ENCODE results near the gene DGKD. TPM values are rescaled to one million over a fixed set of nuclear protein-coding genes. Genes with fewer than 3 reads are reported as not detected.

The DGKD gene
- total RNA-seq, 1 experiment from 2014 or later: 52.0 TPM

- Histone ChIP-seq H3K9me2 (ENCODE audit: insufficient read depth) (no peaks in the 10 kb centered on the region), H3K4me3 (replicated peaks in 1 of 2; ENCODE audit: low read depth in 1 of 2, low read length in 2 of 2) (no peak overlapping the region), H4K20me1 (ENCODE audit: insufficient read depth) (no peaks in the 10 kb centered on the region; the same call in 1 of the 2 replicates), H3K4me1 (ENCODE audit: control insufficient read depth in 1 of 2, insufficient read depth in 2 of 2, low read length in 2 of 2) (peaks cover 9 to 20% of the 10 kb centered on the region in 2 experiments), H3K27ac (ENCODE audit: low read depth, low read length) (no peak overlapping the region), H3K4me2 (ENCODE audit: low read length) (no peak overlapping the region), H3K9me3 (ENCODE audit: control insufficient read depth in 1 of 2, insufficient read depth in 1 of 2, low read depth in 1 of 2, low read length in 2 of 2) (no peaks in the 10 kb centered on the region), H3K27me3 (ENCODE audit: insufficient read depth, low read length) (no peaks in the 10 kb centered on the region), H3K79me2 (ENCODE audit: insufficient read depth, low read length) (peaks cover 80% of the 10 kb centered on the region), H3K36me3 (ENCODE audit: control insufficient read depth in 1 of 2, insufficient read depth in 2 of 2, low read length in 2 of 2) (no peaks in the 10 kb centered on the region; a peak in 1 of 4 replicates), H3K9ac (ENCODE audit: low read length) (no peak overlapping the region), H2AFZ (ENCODE audit: low read depth, low read length, poor library complexity, severe bottlenecking) (no peak overlapping the region)
- BruUV-seq (replicated peaks): no TSS peak
- ChIA-PET RAD21 (ENCODE audit: low non-redundant PET in 1 of 2, low total read pairs in 2 of 2, uncharacterized antibody in 2 of 2, unreplicated experiment in 2 of 2) (no interaction called here), POLR2A (no interaction called here), CTCF (no interaction called here)
- intact Hi-C loops (cut with micrococcal nuclease): no loop called here
- ATAC-seq: no peak
- no peak for TF ChIP-seq FOSL1 (IDR thresholded peaks at IDR 0.05; ENCODE audit: low read depth)
- TF ChIP-seq, protein P1, sequence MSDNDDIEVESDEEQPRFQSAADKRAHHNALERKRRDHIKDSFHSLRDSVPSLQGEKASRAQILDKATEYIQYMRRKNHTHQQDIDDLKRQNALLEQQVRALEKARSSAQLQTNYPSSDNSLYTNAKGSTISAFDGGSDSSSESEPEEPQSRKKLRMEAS (IDR thresholded peaks at IDR 0.05): no peak
- no peak for TF ChIP-seq ZBTB33 (IDR thresholded peaks at IDR 0.05; ENCODE audit: extremely low read depth, insufficient replicate concordance, low read length)
- TF ChIP-seq EZH2 (IDR thresholded peaks at IDR 0.05): no peak
- no peak for TF ChIP-seq EZH2phosphoT487 (IDR thresholded peaks at IDR 0.05; ENCODE audit: borderline replicate concordance)
- no peak for TF ChIP-seq SRF (IDR thresholded peaks at IDR 0.05; ENCODE audit: low read depth)
- TF ChIP-seq EGR1 (IDR thresholded peaks at IDR 0.05; ENCODE audit: low read depth): no peak
- no peak for TF ChIP-seq POLR2AphosphoS5 (IDR thresholded peaks at IDR 0.05; ENCODE audit: low read depth, low read length)
- TF ChIP-seq JUND (IDR thresholded peaks at IDR 0.05): no peak
- DNase-seq (ENCODE audit: low read depth, low spot score): no peak
Observed at GRCh38 chr2:233358335-233358734, 4.0 kb downstream of the DGKD start.

- H3K4me2 ChIP-seq (ENCODE audit: low read length): no peak overlapping the region
- H4K20me1 ChIP-seq (ENCODE audit: insufficient read depth): no peaks in the 10 kb centered on the region; the same call in 1 of the 2 replicates
Observed at GRCh38 chr2:233358947-233359346, 4.7 kb downstream of the DGKD start.

More at GRCh38 chr2:233358947-233359346, 4.7 kb downstream of the DGKD start:
- Histone ChIP-seq H3K9me2 (ENCODE audit: insufficient read depth) (no peaks in the 10 kb centered on the region), H2AFZ (ENCODE audit: low read depth, low read length, poor library complexity, severe bottlenecking) (no peak overlapping the region), H3K9me3 (ENCODE audit: control insufficient read depth in 1 of 2, insufficient read depth in 1 of 2, low read depth in 1 of 2, low read length in 2 of 2) (no peaks in the 10 kb centered on the region), H3K79me2 (ENCODE audit: insufficient read depth, low read length) (peaks cover 86% of the 10 kb centered on the region), H3K9ac (ENCODE audit: low read length) (no peak overlapping the region), H3K4me3 (replicated peaks in 1 of 2; ENCODE audit: low read depth in 1 of 2, low read length in 2 of 2) (no peak overlapping the region), H3K36me3 (ENCODE audit: control insufficient read depth in 1 of 2, insufficient read depth in 2 of 2, low read length in 2 of 2) (no peaks in the 10 kb centered on the region; a peak in 1 of 4 replicates), H3K4me1 (ENCODE audit: control insufficient read depth in 1 of 2, insufficient read depth in 2 of 2, low read length in 2 of 2) (peaks cover 3 to 14% of the 10 kb centered on the region in 2 experiments), H3K27me3 (ENCODE audit: insufficient read depth, low read length) (no peaks in the 10 kb centered on the region), H3K27ac (ENCODE audit: low read depth, low read length) (no peak overlapping the region)
- ChIA-PET POLR2A (no interaction called here), CTCF (no interaction called here), RAD21 (ENCODE audit: low non-redundant PET in 1 of 2, low total read pairs in 2 of 2, uncharacterized antibody in 2 of 2, unreplicated experiment in 2 of 2) (no interaction called here)
- ATAC-seq (no peak), DNase-seq (ENCODE audit: low read depth, low spot score) (no peak)
- TF ChIP-seq SP1 (IDR thresholded peaks at IDR 0.05; ENCODE audit: low read depth) (no peak), ZNF274 (IDR thresholded peaks at IDR 0.05; ENCODE audit: low read depth, low read length) (no peak), JUND (IDR thresholded peaks at IDR 0.05) (no peak)
- intact Hi-C loops (cut with micrococcal nuclease): no loop called here
- no TSS peak for BruUV-seq (replicated peaks)
